ENCODE measurements around the gene VARS2. TPM values are rescaled to one million over a fixed set of nuclear protein-coding genes. Genes with fewer than 3 reads are reported as not detected.
"Not testable (repeated sequence)": the region's sequence is repeated elsewhere in the genome, so short reads cannot be mapped to it uniquely, and the experiment has no call there.

Gene VARS2
- total RNA-seq, 1 donor from 2014 or later: 79.4 TPM

- peak; percentile 92 for DNase-seq (ENCODE audit: extremely low spot score, unreplicated experiment)
- H3K9me3 Mint-ChIP-seq: no peaks in the 10 kb centered on the region
- H3K36me3 Mint-ChIP-seq: peaks cover 13% of the 10 kb centered on the region
- TF ChIP-seq CTCF (conservative IDR thresholded peaks at IDR 0.05): peak; percentile 26
- peaks cover 18% of the 10 kb centered on the region for H3K4me1 Mint-ChIP-seq (ENCODE audit: unreplicated experiment)
- peak within 1 kb of the TSS; percentile 99 for H3K4me3 Mint-ChIP-seq
- peak within 1 kb of the TSS; percentile 84 for H3K27ac Mint-ChIP-seq
- no peaks in the 10 kb centered on the region for H3K27me3 Mint-ChIP-seq
Observed at GRCh38 chr6:30907758-30908591, 6.1 kb upstream of the VARS2 start, which contains the start of gene GTF2H4. Gene GTF2H4 (plus strand): TSS chr6:30908207.

DNA sequence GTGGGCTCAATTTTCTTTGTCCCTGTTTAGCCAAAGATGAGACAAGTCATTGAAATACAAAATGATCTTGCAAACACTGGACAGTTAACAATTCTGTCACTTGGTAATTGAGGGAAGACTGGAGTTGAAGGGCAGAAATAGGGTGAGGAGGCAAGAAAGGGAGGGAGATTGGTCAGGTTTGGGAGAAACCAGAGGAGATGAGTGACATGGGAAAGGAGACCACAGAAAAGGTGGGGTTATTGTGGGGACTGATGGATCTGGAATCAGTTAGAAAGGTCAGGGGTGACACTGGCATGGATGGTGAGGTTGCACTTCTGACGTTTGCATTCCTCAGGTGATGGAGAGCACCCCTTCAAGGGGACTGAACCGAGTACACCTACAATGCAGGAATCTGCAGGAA is 5.3 kb upstream of the VARS2 start:
- Mint-ChIP-seq H3K9me3 (no peaks in the 10 kb centered on the region), H3K4me3 (peak overlapping the region; percentile 99), H3K27ac (peak overlapping the region; percentile 84), H3K27me3 (no peaks in the 10 kb centered on the region), H3K4me1 (ENCODE audit: unreplicated experiment) (peaks cover 24% of the 10 kb centered on the region), H3K36me3 (peaks cover 17% of the 10 kb centered on the region)
- TF ChIP-seq CTCF (conservative IDR thresholded peaks at IDR 0.05): no peak
- no peak for DNase-seq (ENCODE audit: extremely low spot score, unreplicated experiment)

DNA sequence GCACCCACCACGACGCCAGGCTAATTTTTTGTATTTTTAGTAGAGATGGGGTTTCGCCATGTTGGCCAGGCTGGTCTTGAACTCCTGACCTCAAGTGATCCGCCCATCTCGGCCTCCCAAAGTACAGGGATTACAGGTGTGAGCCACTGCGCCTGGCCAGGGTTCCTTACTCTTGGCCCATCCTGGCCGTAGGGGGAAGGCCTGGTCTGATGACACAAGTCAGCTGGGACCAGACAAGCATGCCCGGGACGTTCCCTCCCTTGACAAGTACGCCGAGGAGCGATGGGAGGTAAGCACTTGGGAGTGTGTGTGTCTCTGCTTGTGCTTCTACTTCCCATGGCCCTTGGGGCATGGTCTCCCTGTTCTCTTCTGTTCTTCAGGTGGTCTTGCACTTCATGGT is 3.6 kb upstream of the VARS2 start:
- not testable (repeated sequence) for H3K27me3 Mint-ChIP-seq; H3K27ac Mint-ChIP-seq; DNase-seq (ENCODE audit: extremely low spot score, unreplicated experiment); H3K9me3 Mint-ChIP-seq
- Mint-ChIP-seq H3K36me3 (peaks cover 18% of the 10 kb centered on the region), H3K4me3 (peak overlapping the region; percentile 43), H3K4me1 (ENCODE audit: unreplicated experiment) (peaks cover 31% of the 10 kb centered on the region)

- Mint-ChIP-seq H3K27ac (peak overlapping the region; percentile 95), H3K4me3 (peak overlapping the region; percentile 96), H3K9me3 (no peaks in the 10 kb centered on the region), H3K27me3 (no peaks in the 10 kb centered on the region), H3K4me1 (ENCODE audit: unreplicated experiment) (peaks cover 43% of the 10 kb centered on the region), H3K36me3 (peaks cover 25% of the 10 kb centered on the region)
- no peak for TF ChIP-seq CTCF (conservative IDR thresholded peaks at IDR 0.05)
- no peak for DNase-seq (ENCODE audit: extremely low spot score, unreplicated experiment)
Observed at GRCh38 chr6:30912746-30913520, 1.1 kb upstream of the VARS2 start.

GRCh38 chr6:30913721-30914075 is 340 bp upstream of the VARS2 start:
- no peak for TF ChIP-seq CTCF (conservative IDR thresholded peaks at IDR 0.05)
- peaks cover 36% of the 10 kb centered on the region for H3K4me1 Mint-ChIP-seq (ENCODE audit: unreplicated experiment)
- no peak for DNase-seq (ENCODE audit: extremely low spot score, unreplicated experiment)
- peak overlapping the region; percentile 95 for H3K27ac Mint-ChIP-seq
- H3K27me3 Mint-ChIP-seq: no peaks in the 10 kb centered on the region
- H3K36me3 Mint-ChIP-seq: peaks cover 27% of the 10 kb centered on the region
- H3K4me3 Mint-ChIP-seq: peak overlapping the region; percentile 96
- no peaks in the 10 kb centered on the region for H3K9me3 Mint-ChIP-seq
